PC-9 (cell line): Measurements from ENCODE around the gene CECR2.

Experiments used
- EZH2 ChIP-seq: fragments of 200-600 bp; sonication (generic); IDR thresholded peaks from 2 replicates; pipeline ENCODE4 v1.8.0; 2017; ENCODE audit warnings: antibody characterized with exemption, low read depth
- TF ChIP-seq, protein P1 (sequence below): fragments of 200-600 bp; sonication (generic); conservative IDR thresholded peaks from 2 replicates; pipeline ENCODE4 v1.6.1; 2017; ENCODE audit warnings: mixed run types, antibody characterized with exemption, mild to moderate bottlenecking, moderate library complexity

DNA sequence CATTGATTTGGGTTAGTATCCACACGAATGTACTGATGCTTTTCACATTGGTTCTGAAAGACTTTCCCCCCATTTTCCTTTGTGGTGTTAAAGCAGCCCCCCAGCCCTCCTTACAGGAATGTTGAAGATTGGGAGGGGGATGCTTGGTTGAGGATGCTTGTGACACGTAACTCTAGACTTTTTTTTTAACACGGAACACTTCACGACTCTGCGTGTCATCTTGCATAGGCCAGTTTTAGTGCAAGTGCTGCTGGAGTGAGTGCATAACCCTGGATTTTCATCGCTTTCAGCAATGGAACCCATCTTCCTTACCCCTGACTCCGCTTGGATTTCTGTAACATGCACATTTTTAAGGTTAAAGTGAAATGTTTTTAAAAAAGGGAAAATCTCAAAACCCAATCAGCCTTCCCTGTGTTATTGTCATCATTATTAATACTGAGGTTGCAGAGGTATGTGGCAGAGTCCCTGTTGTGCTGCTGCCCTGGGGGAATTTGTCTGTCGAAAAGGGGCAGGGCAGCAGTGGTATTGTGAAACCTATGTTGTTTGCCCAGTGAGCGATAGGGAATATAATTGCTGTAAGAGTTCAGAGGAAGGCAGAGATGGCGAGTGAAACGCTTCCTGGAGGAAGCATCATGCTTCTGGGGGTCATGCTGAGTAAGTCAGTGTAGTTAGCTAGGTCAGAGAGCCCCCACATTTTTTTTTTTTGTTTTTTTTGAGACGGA is 12.1 kb downstream of the CECR2 start:
- TF ChIP-seq, protein P1, sequence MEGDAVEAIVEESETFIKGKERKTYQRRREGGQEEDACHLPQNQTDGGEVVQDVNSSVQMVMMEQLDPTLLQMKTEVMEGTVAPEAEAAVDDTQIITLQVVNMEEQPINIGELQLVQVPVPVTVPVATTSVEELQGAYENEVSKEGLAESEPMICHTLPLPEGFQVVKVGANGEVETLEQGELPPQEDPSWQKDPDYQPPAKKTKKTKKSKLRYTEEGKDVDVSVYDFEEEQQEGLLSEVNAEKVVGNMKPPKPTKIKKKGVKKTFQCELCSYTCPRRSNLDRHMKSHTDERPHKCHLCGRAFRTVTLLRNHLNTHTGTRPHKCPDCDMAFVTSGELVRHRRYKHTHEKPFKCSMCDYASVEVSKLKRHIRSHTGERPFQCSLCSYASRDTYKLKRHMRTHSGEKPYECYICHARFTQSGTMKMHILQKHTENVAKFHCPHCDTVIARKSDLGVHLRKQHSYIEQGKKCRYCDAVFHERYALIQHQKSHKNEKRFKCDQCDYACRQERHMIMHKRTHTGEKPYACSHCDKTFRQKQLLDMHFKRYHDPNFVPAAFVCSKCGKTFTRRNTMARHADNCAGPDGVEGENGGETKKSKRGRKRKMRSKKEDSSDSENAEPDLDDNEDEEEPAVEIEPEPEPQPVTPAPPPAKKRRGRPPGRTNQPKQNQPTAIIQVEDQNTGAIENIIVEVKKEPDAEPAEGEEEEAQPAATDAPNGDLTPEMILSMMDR = no peak
- TF ChIP-seq EZH2 = no peak
